ENCODE data around the gene ALG14. TPM values are rescaled to one million over a fixed set of nuclear protein-coding genes. Genes with fewer than 3 reads are reported as not detected.
A peak's percentile ranks its signal among the peaks of the same experiment; 100 is the strongest.

ALG14 gene
- total and polyA plus RNA-seq, 2 donors from 2014 or later = 8.6 to 11.3 TPM

GRCh38 chr1:94993931-94994645 lies 78.7 kb downstream of the ALG14 start:
- Histone ChIP-seq H3K9ac (ENCODE audit: low read length in 3 of 3) (no peak overlapping the region), H3K4me1 (ENCODE audit: control insufficient read depth in 2 of 3, insufficient read depth in 2 of 3, low read depth in 1 of 3, low read length in 3 of 3) (peaks cover 0 to 11% (median 11%) of the 10 kb centered on the region in 3 donors), H3K27me3 (ENCODE audit: control insufficient read depth, insufficient read depth, low read length) (no peaks in the 10 kb centered on the region), H3K36me3 (ENCODE audit: control insufficient read depth in 2 of 3, insufficient read depth in 3 of 3, low read length in 3 of 3) (no peaks in the 10 kb centered on the region), H3K4me3 (ENCODE audit: low read length in 3 of 3) (no peak overlapping the region), H3K27ac (ENCODE audit: low read depth in 2 of 2, low read length in 2 of 2) (peak overlapping the region in 1 of 2 donors; percentile 68), H3K9me3 (ENCODE audit: control insufficient read depth in 2 of 3, insufficient read depth in 1 of 3, low read length in 3 of 3) (no peaks in the 10 kb centered on the region)
- no peak for FAIRE-seq
- TF ChIP-seq, protein P1, sequence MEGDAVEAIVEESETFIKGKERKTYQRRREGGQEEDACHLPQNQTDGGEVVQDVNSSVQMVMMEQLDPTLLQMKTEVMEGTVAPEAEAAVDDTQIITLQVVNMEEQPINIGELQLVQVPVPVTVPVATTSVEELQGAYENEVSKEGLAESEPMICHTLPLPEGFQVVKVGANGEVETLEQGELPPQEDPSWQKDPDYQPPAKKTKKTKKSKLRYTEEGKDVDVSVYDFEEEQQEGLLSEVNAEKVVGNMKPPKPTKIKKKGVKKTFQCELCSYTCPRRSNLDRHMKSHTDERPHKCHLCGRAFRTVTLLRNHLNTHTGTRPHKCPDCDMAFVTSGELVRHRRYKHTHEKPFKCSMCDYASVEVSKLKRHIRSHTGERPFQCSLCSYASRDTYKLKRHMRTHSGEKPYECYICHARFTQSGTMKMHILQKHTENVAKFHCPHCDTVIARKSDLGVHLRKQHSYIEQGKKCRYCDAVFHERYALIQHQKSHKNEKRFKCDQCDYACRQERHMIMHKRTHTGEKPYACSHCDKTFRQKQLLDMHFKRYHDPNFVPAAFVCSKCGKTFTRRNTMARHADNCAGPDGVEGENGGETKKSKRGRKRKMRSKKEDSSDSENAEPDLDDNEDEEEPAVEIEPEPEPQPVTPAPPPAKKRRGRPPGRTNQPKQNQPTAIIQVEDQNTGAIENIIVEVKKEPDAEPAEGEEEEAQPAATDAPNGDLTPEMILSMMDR (IDR thresholded peaks at IDR 0.05; ENCODE audit: borderline replicate concordance, extremely low read depth, insufficient read depth) = no peak
- DNase-seq = no peak
- intact Hi-C loops (cut with DNase I) = no loop called here

- H3K27me3 ChIP-seq (ENCODE audit: control insufficient read depth, insufficient read depth, low read length) = no peaks in the 10 kb centered on the region
- H3K4me1 ChIP-seq (ENCODE audit: control insufficient read depth in 2 of 3, insufficient read depth in 2 of 3, low read depth in 1 of 3, low read length in 3 of 3) = peaks cover 0 to 14% (median 12%) of the 10 kb centered on the region in 3 donors
- TF ChIP-seq, protein P1 (IDR thresholded peaks at IDR 0.05; ENCODE audit: borderline replicate concordance, extremely low read depth, insufficient read depth) = no peak
- H3K9ac ChIP-seq (ENCODE audit: low read length in 3 of 3) = no peak overlapping the region
- DNase-seq (no peak), FAIRE-seq (peak; percentile 95)
- intact Hi-C loops (cut with DNase I) = no loop called here
- H3K9me3 ChIP-seq (ENCODE audit: control insufficient read depth in 2 of 3, insufficient read depth in 1 of 3, low read length in 3 of 3) = no peaks in the 10 kb centered on the region
- H3K36me3 ChIP-seq (ENCODE audit: control insufficient read depth in 2 of 3, insufficient read depth in 3 of 3, low read length in 3 of 3) = no peaks in the 10 kb centered on the region
- no peak overlapping the region for H3K4me3 ChIP-seq (ENCODE audit: low read length in 3 of 3)
- peak overlapping the region in 1 of 2 donors; percentile 13 for H3K27ac ChIP-seq (ENCODE audit: low read depth in 2 of 2, low read length in 2 of 2)
These were observed 79.7 kb downstream of the ALG14 start for GRCh38 chr1:94992863-94993563.

- Histone ChIP-seq H3K36me3 (ENCODE audit: control insufficient read depth in 2 of 3, insufficient read depth in 3 of 3, low read length in 3 of 3) (no peaks in the 10 kb centered on the region), H3K27me3 (ENCODE audit: control insufficient read depth, insufficient read depth, low read length) (no peaks in the 10 kb centered on the region), H3K9ac (ENCODE audit: low read length in 3 of 3) (no peak overlapping the region), H3K4me1 (ENCODE audit: control insufficient read depth in 2 of 3, insufficient read depth in 2 of 3, low read depth in 1 of 3, low read length in 3 of 3) (peaks cover 0 to 14% (median 12%) of the 10 kb centered on the region in 3 donors), H3K27ac (ENCODE audit: low read depth in 2 of 2, low read length in 2 of 2) (peak overlapping the region in 1 of 2 donors; percentile 2), H3K9me3 (ENCODE audit: control insufficient read depth in 2 of 3, insufficient read depth in 1 of 3, low read length in 3 of 3) (no peaks in the 10 kb centered on the region), H3K4me3 (ENCODE audit: low read length in 3 of 3) (no peak overlapping the region)
- intact Hi-C loops (cut with DNase I) = no loop called here
- FAIRE-seq (no peak), DNase-seq (no peak)
- TF ChIP-seq, protein P1 (IDR thresholded peaks at IDR 0.05; ENCODE audit: borderline replicate concordance, extremely low read depth, insufficient read depth) = no peak
These were observed 80.6 kb downstream of the ALG14 start for GRCh38 chr1:94992161-94992560.

Data from kidney (tissue), 14 donors.